Retinal pigment epithelial cell (primary cell): Measurements from ENCODE around the gene ARHGAP23.

Experiments
- DNase-seq: peaks from one replicate; pipeline ENCODE4 v3.0.0-alpha.2; 2010; ENCODE audit warnings: low read depth
- H3K4me3 ChIP-seq: 2 replicates; pipeline ENCODE4 v1.5.1; 2011; ENCODE audit warnings: mild to moderate bottlenecking, low read length, control low read depth, moderate library complexity
- TF ChIP-seq, protein P1 (sequence below): conservative IDR thresholded peaks from 2 replicates; pipeline ENCODE4 v1.5.1; 2011; ENCODE audit warnings: low read depth, low read length, control low read depth, inconsistent platforms

Gene ARHGAP23

DNA sequence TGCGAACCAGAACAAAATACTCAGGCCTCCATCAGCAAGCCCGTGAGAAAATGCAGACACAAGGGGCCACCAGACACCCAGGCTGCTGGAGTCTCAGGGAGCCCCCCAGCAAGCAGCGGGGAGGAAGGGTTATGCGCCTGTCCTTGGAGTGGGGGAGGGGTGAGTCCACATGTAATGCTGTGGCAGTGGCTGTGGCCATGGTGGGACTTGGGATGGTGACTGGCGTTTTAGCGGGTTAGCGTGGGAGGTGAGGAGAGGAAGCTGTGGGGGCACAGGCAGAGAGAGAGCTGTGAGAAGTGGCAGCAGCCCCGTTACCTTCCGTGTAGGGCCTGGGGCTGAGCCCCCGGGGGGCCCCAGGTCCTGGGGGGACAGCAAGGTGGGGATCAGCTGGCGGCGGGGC is 119.2 kb downstream of the ARHGAP23 start:
- DNase-seq, result no peak
- no peak overlapping the region for H3K4me3 ChIP-seq
- TF ChIP-seq, protein P1, sequence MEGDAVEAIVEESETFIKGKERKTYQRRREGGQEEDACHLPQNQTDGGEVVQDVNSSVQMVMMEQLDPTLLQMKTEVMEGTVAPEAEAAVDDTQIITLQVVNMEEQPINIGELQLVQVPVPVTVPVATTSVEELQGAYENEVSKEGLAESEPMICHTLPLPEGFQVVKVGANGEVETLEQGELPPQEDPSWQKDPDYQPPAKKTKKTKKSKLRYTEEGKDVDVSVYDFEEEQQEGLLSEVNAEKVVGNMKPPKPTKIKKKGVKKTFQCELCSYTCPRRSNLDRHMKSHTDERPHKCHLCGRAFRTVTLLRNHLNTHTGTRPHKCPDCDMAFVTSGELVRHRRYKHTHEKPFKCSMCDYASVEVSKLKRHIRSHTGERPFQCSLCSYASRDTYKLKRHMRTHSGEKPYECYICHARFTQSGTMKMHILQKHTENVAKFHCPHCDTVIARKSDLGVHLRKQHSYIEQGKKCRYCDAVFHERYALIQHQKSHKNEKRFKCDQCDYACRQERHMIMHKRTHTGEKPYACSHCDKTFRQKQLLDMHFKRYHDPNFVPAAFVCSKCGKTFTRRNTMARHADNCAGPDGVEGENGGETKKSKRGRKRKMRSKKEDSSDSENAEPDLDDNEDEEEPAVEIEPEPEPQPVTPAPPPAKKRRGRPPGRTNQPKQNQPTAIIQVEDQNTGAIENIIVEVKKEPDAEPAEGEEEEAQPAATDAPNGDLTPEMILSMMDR, result no peak

DNA sequence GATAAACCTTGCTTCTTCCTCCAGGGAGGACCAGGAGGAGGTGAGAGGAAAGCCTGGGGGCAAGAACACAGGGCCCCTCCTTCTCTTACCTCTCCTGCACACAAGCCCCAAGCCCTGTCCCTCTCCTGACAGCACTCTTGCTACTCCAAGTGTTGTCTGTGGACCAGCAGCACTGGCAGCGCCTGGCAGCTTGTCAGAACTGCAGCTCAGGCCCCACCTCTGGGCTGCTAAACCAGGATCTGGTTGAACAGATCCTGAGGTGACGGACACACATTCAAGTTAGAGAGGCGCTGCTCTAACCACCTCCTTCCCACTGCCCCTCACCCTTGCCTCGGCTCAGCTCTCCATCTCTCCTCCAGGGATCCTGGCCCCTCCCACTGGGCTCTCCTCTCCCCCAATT is 121.0 kb downstream of the ARHGAP23 start:
- H3K4me3 ChIP-seq, result no peak overlapping the region
- TF ChIP-seq, protein P1, result no peak
- no peak for DNase-seq

DNA sequence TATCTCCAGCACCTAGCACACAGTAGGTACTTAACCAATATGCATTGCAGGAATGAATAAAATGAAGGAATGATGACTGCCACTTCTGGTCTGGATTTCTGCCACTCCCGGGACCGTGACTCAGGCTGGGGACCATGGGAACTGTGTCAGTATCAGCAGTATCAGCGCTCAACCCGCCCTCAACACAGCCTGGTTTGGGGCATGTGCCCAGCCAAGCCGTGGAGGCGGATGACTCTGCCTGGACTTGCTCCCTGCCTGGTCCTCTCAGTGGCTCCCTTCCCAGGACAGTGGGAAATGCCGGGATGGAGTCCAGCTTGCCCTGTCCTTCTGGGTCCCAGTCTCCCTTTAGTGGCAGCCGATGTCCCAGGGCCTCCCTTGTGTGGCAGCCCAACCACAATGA is 122.4 kb downstream of the ARHGAP23 start:
- DNase-seq, result no peak
- TF ChIP-seq, protein P1, result no peak
- H3K4me3 ChIP-seq, result no peak overlapping the region

DNA sequence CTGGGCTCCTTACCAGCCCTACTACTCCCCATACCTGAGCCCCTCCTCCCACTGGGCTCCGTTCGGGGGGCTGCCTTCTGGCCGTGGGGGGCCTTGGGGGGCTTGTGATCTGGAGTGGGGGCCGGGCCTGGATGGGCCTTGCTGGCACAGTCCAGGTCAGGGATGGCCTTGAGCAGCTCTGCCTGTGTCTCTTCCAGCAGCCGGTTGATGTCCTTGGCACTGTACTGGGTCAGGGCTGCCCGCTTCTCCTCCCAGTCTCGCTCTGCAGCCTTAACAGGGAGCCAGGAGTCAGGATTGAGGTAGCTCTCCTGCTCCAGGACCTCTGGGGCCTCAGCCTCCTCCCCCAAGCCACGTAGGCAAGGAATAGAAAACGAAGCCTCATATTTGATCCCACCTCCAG is 122.9 kb downstream of the ARHGAP23 start:
- TF ChIP-seq, protein P1, result no peak
- H3K4me3 ChIP-seq, result no peak overlapping the region
- no peak for DNase-seq

DNA sequence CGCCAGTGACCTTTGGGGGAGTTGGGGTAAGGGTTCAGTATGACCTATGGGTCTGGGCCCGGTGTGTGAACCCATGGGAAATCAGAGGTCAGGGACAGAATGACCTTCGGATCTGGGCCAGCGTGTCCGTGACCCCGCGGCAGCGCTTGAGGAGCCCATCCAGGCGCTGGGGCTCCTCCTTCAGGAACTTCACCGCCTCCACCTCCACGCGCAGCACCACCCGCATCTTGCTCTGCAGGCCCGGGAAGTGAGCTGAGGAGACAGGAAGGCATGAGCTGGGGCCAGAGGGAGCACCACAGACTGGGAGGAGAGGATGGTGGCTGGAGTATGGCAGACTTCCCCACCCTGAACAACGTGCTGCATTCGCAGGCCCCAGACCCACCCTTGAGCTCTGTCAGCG is 124.1 kb downstream of the ARHGAP23 start:
- H3K4me3 ChIP-seq, result no peak overlapping the region
- DNase-seq, result no peak
- TF ChIP-seq, protein P1, result no peak

DNA sequence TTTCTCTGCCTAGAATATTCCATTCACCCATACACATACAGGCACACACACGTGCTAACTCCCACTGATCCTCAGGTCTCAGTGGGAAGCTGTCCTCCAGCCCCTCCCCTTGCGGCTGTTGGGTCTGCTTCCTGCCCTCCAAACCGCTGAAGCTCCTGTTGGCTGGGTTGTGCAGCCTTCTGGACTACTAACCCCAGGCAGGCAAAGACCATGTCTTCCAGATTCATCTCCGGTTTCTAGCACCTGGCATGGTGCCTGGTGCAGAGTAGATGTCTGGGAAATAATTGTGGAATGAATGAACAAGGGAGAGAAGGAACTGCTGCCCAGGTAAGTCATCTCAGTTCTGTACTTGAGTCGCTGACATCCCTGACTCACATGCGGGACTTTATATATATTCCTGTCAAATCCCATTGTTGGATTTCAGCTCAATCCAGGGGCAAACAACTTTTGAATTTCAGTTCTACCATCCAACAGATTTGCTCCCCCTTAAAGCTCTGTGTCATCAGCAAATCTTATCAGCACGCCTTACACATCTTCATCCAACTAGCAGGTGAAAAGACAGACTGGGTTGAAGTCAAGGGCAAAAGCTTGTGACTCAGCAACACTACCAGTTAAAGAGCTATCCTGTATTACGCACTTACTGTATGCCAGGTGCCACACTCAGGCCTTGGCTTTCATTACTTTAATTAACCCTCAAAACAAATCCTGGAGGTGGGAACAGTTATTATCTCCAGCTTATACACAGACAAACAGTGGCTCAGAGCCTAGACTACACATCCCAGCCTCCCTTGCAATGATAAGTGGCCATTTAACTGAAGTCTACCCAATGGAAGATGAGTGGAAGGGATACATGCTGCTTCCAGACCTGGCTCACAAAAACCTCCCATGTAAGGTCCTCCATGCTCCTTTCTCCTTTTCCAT is 126.4 kb downstream of the ARHGAP23 start:
- no peak overlapping the region for H3K4me3 ChIP-seq
- TF ChIP-seq, protein P1, result no peak
- no peak for DNase-seq

DNA sequence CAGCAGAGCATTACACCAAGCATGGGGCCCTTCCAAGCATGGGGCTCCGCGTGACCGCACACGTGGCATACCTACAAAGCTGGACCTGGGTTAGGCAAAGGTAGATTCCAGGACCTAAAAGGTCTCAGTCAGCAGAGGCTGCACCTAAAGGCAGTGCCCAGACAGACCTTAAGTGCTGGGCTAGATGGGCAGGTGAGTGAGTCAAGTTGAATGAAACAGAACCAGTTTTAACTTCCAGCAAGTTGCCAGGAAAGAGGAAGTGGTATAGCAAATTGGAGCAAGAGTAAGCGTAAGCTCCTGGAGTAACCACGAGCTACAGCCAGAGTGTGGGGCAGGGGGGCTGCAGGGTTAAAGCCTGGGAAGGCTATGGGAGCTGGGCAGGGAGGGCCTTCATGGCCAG is 128.0 kb downstream of the ARHGAP23 start:
- DNase-seq, result no peak
- TF ChIP-seq, protein P1, result no peak
- H3K4me3 ChIP-seq, result no peak overlapping the region
